Activated naive CD4-positive, alpha-beta T cell treated with anti-CD3 and anti-CD28 coated beads, Interleukin-2, amount 50 U/mL, for 24 hours (primary cell): ENCODE data around the gene FUT6.

ENCODE experiments used
- H3K27ac Mint-ChIP-seq: one replicate; pipeline ENCODE4 v1.8.0; 2021; ENCODE audit warnings: mild to moderate bottlenecking, mixed read lengths
- H3K27me3 Mint-ChIP-seq: one replicate; pipeline ENCODE4 v1.8.0; 2021; ENCODE audit warnings: mixed read lengths
- H3K36me3 Mint-ChIP-seq: one replicate; pipeline ENCODE4 v1.8.0; 2021; ENCODE audit warnings: mixed read lengths
- H3K4me1 Mint-ChIP-seq: one replicate; pipeline ENCODE4 v1.8.0; 2021; ENCODE audit warnings: mixed read lengths
- H3K4me3 Mint-ChIP-seq: one replicate; pipeline ENCODE4 v1.8.0; 2021; ENCODE audit warnings: mild to moderate bottlenecking, mixed read lengths
- H3K9me3 Mint-ChIP-seq: one replicate; pipeline ENCODE4 v1.8.0; 2021; ENCODE audit warnings: mixed read lengths

FUT6 gene

DNA sequence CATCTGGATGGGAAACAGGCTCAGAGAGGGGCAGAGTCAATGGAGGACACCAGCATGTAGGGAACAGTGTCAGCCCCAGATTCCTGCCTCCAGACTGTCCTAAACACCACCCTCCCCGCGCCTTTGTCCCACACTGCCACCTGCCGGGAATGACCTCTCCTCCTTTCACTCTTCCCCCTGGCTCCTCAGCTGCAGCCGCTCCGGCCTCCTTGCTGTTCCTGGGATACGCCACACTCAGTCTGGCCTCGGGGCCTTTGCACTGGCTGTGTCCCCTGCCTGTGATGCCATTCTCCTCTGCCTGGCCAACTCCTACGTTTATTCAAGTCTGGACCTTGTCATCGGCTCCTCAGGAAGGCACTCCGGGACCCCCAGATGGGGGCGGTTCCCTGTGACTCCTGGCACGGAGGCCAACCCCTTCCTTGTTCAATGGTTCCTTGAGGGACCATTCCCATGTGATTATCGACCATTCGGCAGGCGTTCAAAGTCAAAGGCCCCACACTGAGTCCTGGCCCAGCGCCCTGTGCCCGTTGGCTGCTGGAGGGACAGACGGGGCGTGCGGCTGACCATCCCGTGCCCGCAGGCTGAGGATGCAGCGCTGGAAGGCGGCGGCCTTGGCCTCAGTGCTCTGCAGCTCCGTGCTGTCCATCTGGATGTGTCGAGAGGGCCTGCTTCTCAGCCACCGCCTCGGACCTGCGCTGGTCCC is 15.8 kb downstream of the FUT6 start:
- Mint-ChIP-seq H3K27me3 (no peaks in the 10 kb centered on the region), H3K36me3 (no peaks in the 10 kb centered on the region), H3K27ac (no peak overlapping the region), H3K9me3 (no peaks in the 10 kb centered on the region), H3K4me1 (peaks cover 8% of the 10 kb centered on the region), H3K4me3 (no peak overlapping the region)

DNA sequence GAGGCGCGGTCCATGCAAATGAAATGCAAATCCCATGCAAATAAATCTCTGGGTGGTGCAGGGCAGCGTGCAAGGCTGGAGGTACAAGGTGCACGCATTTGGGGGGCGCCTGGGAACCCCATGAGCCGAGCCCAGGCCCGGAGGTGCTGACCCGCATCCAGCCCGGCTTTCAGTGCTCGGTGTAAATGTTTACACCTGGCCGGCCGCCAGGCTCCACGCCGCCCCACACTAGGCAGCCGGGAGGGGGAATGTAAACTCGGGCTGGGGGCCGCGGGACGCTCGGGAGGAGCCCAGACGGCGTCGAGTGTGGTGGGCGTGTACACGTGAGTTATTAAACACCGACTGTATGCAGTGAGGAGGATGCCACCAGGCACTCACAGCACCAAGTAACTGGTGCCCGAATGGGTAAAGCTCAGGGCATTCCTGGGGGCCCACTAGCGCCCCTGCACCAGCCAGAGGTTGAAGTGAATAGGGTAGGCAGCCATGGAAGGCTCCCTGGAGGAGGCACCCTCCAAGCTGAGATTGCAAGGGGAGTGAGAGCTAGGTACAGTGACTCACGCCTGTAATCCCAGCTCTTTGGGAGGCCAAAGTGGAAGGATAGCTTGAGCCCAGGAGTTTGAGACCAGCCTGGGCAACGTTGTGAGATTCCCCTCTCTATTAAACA is 17.2 kb downstream of the FUT6 start:
- Mint-ChIP-seq H3K36me3 (no peaks in the 10 kb centered on the region), H3K27me3 (no peaks in the 10 kb centered on the region), H3K4me3 (no peak overlapping the region), H3K27ac (no peak overlapping the region), H3K4me1 (peaks cover 5% of the 10 kb centered on the region), H3K9me3 (no peaks in the 10 kb centered on the region)

DNA sequence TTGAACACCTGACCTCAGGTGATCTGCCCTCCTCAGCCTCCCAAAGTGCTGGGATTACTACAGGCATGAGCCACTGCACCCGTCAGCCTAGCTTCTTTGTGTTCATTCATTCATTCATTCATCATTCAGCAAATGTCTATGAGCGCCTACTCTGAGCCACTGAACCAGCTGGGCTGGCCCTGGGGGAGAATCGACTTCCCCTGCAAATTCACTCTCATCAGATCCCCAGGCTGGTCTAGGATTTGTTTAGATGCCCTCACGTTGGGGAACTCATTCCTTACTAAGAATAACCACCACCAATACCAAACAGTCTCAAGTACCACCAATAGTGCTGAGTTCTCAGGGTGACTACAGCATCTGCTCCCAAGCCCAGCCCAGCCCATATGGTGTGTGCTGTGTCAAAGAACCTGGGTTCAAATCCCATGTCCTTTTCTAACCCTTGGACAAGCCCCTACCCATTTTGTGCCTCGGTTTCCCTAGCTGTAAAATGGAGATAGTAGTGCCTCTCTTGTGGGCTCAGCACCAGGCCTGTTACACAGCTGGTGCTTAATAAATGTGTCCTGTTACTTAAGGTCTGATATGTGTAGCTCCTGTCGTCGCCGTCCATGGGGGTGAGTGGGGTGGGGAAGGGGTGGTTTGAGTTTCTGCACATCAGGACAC is 17.9 kb downstream of the FUT6 start:
- no peak overlapping the region for H3K4me3 Mint-ChIP-seq
- no peaks in the 10 kb centered on the region for H3K36me3 Mint-ChIP-seq
- H3K9me3 Mint-ChIP-seq, result no peaks in the 10 kb centered on the region
- no peaks in the 10 kb centered on the region for H3K27me3 Mint-ChIP-seq
- no peak overlapping the region for H3K27ac Mint-ChIP-seq
- no peaks in the 10 kb centered on the region for H3K4me1 Mint-ChIP-seq

DNA sequence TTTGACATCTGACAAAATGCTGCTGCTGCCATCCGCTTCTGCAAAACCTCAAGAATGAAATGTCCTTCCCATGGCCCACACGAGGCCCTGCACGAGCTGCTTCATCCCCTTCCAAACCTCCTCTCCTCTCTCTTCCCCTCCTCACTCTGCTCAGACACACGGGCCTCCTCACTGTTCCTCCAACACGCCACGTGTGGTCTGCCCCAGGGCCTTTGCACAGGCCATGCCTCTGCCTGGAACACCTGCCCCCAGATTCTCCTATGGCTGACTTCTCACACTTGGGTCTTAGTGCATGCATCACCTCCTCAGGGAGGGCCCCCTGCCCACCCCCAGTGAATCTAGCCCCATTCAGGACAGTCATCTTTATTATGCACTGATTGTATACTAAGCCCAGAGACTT is 18.7 kb downstream of the FUT6 start:
- Mint-ChIP-seq H3K4me3 (no peak overlapping the region), H3K27me3 (no peaks in the 10 kb centered on the region), H3K27ac (peak overlapping the region; percentile 84), H3K9me3 (no peaks in the 10 kb centered on the region), H3K36me3 (no peaks in the 10 kb centered on the region), H3K4me1 (no peaks in the 10 kb centered on the region)

DNA sequence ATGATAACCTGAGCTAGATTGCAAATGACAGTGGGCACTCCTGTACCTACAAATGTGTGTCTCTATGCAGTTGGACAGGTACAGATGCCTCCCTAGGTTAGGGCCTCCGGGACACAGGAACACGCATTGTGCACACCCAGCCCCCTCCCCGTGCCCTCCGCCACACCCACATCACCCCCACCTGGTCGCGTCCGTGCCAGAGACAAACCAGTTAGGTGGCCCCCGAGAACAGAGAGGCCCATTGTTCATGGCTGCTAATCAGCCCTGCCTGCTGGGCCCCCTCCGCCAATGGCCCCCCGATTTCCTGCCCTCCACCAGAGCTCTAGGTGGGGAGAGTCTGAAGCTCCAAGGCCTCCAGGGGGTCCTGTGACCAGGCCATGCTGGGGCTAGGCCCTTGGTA is 20.9 kb downstream of the FUT6 start:
- no peaks in the 10 kb centered on the region for H3K4me1 Mint-ChIP-seq
- H3K27me3 Mint-ChIP-seq, result no peaks in the 10 kb centered on the region
- H3K27ac Mint-ChIP-seq, result no peak overlapping the region
- no peaks in the 10 kb centered on the region for H3K36me3 Mint-ChIP-seq
- no peak overlapping the region for H3K4me3 Mint-ChIP-seq
- no peaks in the 10 kb centered on the region for H3K9me3 Mint-ChIP-seq

DNA sequence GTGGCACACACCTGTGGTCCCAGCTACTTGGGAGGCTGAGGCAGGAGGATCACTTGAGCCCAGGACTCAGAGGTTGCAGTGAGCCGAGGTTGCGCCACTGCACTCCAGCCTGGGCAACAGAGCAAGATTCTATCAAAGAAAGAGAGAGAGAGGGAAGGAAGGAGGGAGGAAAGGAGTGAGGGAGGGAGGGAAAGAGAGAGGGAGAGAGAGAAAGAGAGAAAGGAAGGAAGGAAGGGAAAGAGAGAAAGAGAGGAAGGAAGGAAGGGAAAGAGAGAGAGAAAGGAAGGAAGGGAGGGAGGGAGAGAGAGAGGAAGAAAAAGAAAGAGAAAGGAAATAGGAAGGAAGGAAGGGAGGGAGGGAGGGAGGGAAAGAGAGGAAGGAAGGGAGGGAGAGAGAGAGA is 22.3 kb downstream of the FUT6 start:
- Mint-ChIP-seq H3K27me3 (no peaks in the 10 kb centered on the region), H3K27ac (no peak overlapping the region), H3K36me3 (no peaks in the 10 kb centered on the region), H3K4me1 (no peaks in the 10 kb centered on the region), H3K4me3 (no peak overlapping the region), H3K9me3 (no peaks in the 10 kb centered on the region)

DNA sequence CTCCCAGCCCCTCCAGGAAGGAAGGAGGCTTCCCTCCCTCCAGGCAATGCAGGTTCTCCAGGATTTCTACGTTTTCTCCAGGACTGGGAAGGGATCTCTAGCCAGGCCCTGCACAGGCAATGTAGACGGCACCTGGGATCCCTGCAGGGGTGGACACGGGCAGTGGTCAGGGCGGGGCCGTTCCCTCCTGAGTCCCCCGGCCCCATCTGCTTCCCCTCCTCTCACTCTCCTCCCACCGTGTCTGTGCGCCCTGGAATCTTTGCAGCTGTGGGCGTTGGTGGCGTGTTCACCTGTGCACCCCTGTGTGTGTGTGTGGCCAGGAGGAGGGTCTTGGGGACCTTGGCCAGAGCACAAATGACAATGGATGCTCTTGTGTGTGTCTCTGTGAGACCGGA is 24.7 kb downstream of the FUT6 start:
- no peaks in the 10 kb centered on the region for H3K9me3 Mint-ChIP-seq
- no peaks in the 10 kb centered on the region for H3K27me3 Mint-ChIP-seq
- H3K27ac Mint-ChIP-seq, result no peak overlapping the region
- H3K4me1 Mint-ChIP-seq, result no peaks in the 10 kb centered on the region
- no peak overlapping the region for H3K4me3 Mint-ChIP-seq
- no peaks in the 10 kb centered on the region for H3K36me3 Mint-ChIP-seq

DNA sequence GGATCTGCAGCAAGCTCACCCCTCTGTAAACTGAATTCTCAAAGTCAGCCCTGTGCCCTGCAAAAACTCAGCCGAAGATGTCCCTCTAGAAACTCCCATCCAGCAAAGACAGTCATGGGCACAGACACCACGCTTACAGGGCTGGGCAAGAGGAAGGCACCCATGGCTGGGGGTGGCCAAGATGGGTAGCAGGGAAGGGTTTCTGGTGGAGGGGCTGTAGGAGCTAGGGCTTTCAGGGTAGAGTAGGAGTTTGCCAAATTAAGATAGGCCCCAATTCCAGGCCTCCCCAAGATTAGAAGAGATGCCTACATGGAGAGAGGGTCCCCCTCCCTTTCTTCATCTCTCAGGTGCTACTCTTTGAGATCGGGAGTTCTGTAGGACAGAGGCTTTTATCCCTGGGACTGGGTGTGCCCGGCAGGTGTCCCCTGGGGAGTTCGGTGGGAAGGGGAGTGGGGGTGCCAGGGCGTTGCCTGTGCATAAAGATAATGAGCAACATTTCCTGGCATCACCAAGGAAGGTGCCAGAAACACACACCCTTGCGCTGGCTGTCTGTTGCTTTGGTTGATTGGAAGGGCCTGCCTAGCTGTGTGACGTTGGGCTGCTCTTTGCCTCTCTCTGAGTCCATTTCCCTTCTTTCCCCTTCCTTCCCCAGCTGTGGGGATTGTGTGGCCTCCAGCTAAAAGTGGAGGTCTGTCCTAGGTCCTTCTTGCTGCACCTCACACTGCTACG is 25.2 kb downstream of the FUT6 start:
- Mint-ChIP-seq H3K27ac (no peak overlapping the region), H3K9me3 (no peaks in the 10 kb centered on the region), H3K36me3 (no peaks in the 10 kb centered on the region), H3K4me1 (no peaks in the 10 kb centered on the region), H3K4me3 (no peak overlapping the region), H3K27me3 (no peaks in the 10 kb centered on the region)

DNA sequence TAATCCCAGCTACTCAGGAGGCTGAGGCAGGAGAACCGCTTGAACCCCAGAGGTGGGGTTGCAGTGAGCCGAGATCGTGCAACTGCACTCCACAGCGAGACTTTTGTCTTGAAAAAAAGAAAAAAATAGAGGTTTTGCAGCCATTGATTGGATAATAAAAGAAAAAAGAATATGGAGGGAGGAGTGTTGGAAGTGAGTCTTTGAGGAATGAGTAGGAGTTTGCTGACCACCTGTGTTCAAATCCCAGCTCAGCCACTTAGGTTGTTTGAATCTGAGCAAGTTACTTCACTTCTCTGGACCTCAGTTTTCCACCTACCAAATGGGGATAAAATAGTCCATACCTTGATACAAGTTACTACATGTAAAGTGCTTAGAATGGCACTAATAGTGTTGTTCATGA is 28.4 kb downstream of the FUT6 start:
- H3K27ac Mint-ChIP-seq, result no peak overlapping the region
- no peaks in the 10 kb centered on the region for H3K9me3 Mint-ChIP-seq
- no peaks in the 10 kb centered on the region for H3K36me3 Mint-ChIP-seq
- H3K4me3 Mint-ChIP-seq, result no peak overlapping the region
- no peaks in the 10 kb centered on the region for H3K27me3 Mint-ChIP-seq
- H3K4me1 Mint-ChIP-seq, result no peaks in the 10 kb centered on the region

DNA sequence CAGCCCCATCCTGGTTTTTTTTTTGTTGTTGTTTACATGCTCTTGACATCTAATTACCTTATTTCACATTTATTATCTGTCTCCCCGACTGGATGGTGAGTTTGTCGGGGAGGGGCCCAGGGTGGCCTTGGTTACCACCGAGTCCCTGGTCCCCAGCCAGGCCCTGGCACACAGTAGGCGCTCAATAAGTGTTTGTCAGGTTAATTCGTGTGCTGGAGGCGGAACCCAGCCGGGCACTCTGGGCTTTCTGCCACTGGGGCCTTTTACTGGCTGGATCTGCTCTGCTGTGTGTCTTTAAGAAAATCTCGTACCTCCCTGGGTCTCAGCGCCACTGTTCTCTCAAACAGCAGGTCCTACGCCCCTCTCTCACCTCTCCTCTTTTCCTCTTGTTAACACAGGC is 30.0 kb downstream of the FUT6 start:
- no peaks in the 10 kb centered on the region for H3K9me3 Mint-ChIP-seq
- H3K27me3 Mint-ChIP-seq, result no peaks in the 10 kb centered on the region
- no peaks in the 10 kb centered on the region for H3K36me3 Mint-ChIP-seq
- no peak overlapping the region for H3K4me3 Mint-ChIP-seq
- H3K27ac Mint-ChIP-seq, result no peak overlapping the region
- H3K4me1 Mint-ChIP-seq, result peaks cover under 1% of the 10 kb centered on the region

DNA sequence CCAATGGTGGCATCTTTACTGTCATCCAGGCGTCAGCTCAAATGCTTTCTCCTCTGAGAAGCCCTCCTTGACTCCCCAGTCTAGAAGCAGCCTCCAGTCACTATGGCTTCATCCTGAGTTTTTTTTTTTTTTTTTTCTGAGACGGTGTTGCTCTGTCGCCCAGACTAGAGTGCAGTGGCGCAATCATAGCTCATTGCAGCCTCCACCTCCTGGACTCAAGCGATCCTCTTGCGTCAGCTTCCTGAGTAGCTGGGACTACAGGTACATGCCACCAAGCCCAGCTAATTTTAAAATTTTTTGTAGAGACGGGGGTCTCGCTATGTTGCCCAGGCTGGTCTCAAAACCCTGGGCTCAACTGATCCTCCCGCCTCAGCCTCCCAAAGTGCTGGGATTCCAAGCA is 30.4 kb downstream of the FUT6 start:
- H3K27me3 Mint-ChIP-seq, result no peaks in the 10 kb centered on the region
- no peaks in the 10 kb centered on the region for H3K9me3 Mint-ChIP-seq
- no peaks in the 10 kb centered on the region for H3K36me3 Mint-ChIP-seq
- H3K27ac Mint-ChIP-seq, result no peak overlapping the region
- no peak overlapping the region for H3K4me3 Mint-ChIP-seq
- peaks cover 5% of the 10 kb centered on the region for H3K4me1 Mint-ChIP-seq

DNA sequence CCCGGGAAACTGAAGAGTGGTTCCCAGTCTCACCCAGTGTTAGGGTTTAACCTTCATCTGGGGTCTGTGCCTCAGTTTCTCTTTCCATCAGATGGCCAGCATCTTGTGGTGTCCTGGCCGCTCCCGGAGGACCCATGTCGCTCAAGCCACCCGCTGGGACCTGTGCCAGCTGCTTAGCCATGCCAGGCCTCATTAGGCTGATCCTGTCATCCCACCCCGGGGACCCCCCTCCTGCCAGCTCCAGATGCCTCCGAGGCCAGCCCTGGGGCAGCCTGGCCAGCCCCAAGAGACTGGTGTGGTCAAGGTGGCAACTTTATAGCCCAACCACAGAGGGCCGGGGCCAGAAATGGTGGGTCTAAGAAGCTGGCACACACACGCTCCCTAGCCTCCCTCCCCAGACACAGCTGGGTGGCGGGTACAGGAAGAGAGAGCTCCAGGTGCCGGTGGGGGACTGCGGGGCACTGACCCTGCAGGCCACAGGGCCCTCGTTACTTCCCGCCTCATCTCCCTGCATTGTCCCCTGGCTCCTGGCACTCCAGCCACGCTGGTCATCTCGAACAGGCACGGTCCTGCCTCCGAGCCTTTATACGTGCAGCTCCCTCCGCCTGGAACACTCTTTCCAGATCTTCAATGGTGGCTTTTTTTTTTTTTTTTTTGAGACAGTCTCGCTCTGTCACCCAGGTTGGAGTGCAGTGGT is 31.2 kb downstream of the FUT6 start:
- no peak overlapping the region for H3K4me3 Mint-ChIP-seq

DNA sequence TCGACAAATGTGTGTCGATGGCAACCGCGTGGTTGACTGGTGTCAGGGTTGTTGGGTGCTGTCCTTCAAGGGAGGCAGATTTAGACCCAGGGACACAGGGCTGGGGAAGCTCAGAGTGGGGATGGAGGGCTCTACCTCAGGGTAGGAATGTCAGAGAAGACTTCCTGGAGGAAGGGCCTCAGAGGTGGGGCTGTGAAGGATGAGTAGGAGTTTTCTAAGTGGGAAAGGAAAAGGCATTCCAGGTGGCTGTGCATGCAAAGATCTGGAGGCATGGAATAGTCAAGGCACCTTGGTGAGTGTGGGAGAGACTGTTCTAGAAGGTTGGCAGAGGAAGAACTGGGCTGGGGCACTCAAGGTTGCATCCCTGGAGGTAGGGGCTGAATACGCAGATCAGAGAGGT is 32.6 kb downstream of the FUT6 start:
- H3K4me1 Mint-ChIP-seq, result peaks cover 15% of the 10 kb centered on the region

More for the DNA sequence above, 31.2 kb downstream of the FUT6 start:
- H3K36me3 Mint-ChIP-seq, result no peaks in the 10 kb centered on the region
- peaks cover 11% of the 10 kb centered on the region for H3K4me1 Mint-ChIP-seq
- no peaks in the 10 kb centered on the region for H3K27me3 Mint-ChIP-seq
- H3K9me3 Mint-ChIP-seq, result no peaks in the 10 kb centered on the region
- no peak overlapping the region for H3K27ac Mint-ChIP-seq

DNA sequence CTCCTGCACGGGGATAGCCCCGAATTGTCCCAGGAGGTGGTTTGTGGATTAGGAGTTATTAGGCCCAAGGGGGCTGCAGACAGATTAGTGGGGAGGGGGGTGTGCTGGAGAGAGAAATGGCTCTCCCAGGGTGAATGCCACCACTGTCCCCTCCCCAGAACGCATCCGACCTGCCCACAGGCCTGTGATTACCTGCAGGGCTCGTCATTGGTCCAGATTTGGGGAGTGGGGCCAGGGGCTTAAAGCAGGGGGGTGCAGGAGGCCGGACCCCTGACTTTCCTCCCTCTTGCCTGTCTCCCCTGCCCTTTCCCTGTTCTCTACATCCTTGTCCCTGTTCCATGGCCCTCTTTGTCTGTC is 33.4 kb downstream of the FUT6 start:
- H3K4me1 Mint-ChIP-seq, result peaks cover 18% of the 10 kb centered on the region
- H3K27me3 Mint-ChIP-seq, result no peaks in the 10 kb centered on the region

More for the DNA sequence above, 32.6 kb downstream of the FUT6 start:
- Mint-ChIP-seq H3K27ac (no peak overlapping the region), H3K27me3 (no peaks in the 10 kb centered on the region), H3K4me3 (no peak overlapping the region), H3K36me3 (no peaks in the 10 kb centered on the region), H3K9me3 (no peaks in the 10 kb centered on the region)

DNA sequence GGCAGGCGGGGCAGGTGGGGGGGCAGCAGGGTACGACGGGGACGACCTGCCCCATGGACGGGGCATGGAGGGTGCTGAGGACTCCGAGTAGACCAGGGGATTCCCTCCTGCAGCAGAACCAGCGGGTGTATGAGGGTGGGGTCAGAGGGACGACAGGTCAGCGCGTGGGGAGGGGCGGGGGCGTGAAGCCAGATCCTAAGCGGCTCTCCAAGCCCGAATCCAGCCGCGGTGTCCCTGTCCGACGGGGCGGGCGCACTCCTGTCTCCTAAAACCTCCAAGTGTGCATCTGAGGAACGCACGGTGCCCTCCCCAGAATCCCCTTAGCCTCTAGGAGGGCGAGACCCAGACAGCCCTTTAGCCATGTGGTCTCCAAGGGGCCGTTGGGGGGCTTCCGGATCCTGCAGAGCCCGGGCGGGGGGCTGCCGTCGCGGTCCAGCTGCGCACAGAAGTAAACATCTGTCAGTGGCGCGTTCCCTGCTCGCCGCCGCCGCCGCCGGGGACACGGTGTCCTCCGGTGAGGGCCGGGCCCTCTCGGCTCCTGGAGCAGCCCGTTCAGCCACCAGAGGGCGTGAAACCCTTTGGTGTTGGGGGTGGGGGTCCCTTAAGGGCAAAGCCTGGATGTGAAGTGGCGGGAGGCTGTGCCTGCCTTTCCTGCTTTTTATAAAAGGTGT is 33.9 kb downstream of the FUT6 start:
- Mint-ChIP-seq H3K36me3 (no peaks in the 10 kb centered on the region), H3K4me1 (peaks cover 18% of the 10 kb centered on the region), H3K27ac (no peak overlapping the region), H3K4me3 (no peak overlapping the region), H3K27me3 (peaks cover 2% of the 10 kb centered on the region), H3K9me3 (no peaks in the 10 kb centered on the region)

More for the DNA sequence above, 33.4 kb downstream of the FUT6 start:
- Mint-ChIP-seq H3K27ac (no peak overlapping the region), H3K9me3 (no peaks in the 10 kb centered on the region), H3K36me3 (no peaks in the 10 kb centered on the region), H3K4me3 (peak overlapping the region; percentile 49)
